SU-DHL-6 (cell line): Measurements from ENCODE around the gene KCNH8.

Source experiments
- CTCF ChIP-seq: fragments of 200-600 bp; sonication (generic); IDR thresholded peaks from one replicate; pipeline ENCODE4 v1.5.1; 2017; ENCODE audit warnings: antibody characterized with exemption, mild to moderate bottlenecking, low read length, moderate library complexity; ENCODE audit not compliant: insufficient read depth, poor library complexity, severe bottlenecking
- EZH2phosphoT487 ChIP-seq: fragments of 200-600 bp; sonication (generic), shearing (Covaris generic); conservative IDR thresholded peaks from 2 replicates; pipeline ENCODE4 v1.6.1; 2018; ENCODE audit warnings: mild to moderate bottlenecking, antibody characterized with exemption, low read length, moderate library complexity, mixed read lengths

GRCh38 chr3:19456738-19457137 is 308.4 kb downstream of the KCNH8 start:
- TF ChIP-seq CTCF (no peak), EZH2phosphoT487 (no peak)
